ENCODE data around the gene MAP1LC3B2. TPM values are rescaled to one million over a fixed set of nuclear protein-coding genes. Genes with fewer than 3 reads are reported as not detected.

Gene MAP1LC3B2
- total and polyA plus RNA-seq, 8 donors: 1.3 to 16.9 (median 2.3) TPM; not detected in 2

DNA sequence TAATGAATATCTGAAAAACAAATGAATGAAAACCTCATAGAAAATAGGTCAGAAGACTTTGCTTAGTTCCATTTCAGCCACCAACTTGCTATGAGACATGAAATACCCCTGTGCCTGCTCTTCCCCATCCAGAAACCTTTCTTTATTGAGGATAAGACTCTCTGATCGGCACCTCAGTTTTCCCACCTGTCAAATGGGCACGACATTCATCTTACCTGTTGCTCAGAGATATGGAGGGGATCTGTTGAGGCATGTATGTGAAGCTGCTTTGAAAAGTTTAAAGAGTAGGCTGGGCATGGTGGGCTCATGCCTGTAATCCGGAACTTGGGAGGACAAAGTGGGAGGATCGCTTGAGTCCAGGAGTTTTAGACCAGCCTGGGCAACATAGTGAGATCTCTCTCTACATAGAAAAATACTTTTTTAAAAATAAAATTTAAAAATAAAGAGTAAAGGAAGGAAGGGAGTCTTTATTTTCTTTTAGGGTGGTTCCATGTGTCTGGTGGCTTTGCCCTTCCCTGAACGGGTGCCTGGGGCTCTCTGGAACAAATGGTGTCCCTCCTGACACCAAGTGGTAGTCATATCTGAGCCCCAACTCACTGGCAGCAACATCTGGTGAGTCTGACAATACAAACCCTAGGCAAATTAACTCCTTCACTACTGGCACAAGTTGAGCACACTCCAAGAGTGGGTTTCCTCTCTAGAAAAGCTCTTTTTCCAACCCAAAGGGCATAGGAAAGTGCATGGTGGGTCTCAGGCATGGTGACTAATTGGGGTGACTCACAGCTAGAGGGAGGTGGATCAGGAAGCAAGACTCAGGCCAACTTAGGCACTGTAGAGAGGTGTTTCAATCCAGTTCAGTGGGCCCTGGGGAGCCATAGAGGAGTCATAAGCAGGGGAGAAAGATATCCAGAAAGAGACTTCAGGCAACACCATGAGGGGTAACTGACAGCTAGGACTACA lies 42.1 kb downstream of the MAP1LC3B2 start:
- peak overlapping the region in 2 of 5 donors; percentile 9 to 80 for H3K27ac ChIP-seq

DNA sequence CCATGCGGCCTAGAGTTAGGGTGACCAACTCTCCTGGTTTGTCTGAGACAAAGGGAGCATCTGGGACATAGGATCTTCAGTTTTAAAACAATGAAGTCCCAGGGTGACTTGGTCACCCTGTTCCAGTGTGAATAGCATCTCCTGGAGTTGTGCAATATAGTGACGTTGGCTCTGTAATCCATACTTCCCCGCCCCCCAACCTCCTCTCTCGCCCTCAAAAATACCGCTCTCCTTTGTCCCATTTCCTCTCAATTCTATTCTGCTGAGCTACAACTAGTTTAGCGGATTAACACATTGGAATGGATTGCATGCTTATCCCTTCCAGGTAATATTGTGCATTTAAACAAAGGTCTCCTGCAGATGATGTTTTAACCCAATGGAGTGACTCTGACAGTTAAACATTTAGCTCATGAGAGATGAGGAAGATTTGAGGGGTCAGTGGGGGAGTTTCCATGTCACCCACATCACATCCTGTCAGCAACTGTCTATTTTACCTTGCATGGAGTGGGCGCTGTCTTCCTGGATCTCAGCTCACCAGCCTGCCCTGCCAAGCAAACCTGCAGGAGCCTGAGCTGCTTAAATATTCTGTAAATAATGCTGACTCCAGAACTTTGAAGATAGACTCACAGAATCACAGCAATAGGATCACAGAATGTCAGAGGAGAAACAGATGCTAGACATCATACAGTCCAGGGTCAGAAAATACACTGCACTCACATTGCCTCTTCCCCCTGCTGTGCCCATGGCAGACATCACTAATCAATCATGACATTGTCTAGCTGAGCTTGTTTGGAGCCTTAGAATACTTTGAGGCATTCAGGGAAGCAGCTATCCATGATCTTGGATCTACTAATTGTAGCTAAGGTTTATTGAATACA lies 43.0 kb downstream of the MAP1LC3B2 start:
- Histone ChIP-seq H3K4me1 (peaks cover 9 to 28% (median 20%) of the 10 kb centered on the region in 4 donors), H3K27ac (no peak overlapping the region), H3K9me3 (no peaks in the 10 kb centered on the region), H3K4me3 (no peak overlapping the region), H3K36me3 (no peaks in the 10 kb centered on the region), H3K27me3 (no peaks in the 10 kb centered on the region)
- intact Hi-C loops (cut with DNase I; ENCODE audit: low total_unique reads): loop anchor here (5.0 kb wide), 1 partner anchor 325 kb away; the partner anchor contains the start of gene MED13L
- WGBS, 5 donors: 83 to 88% (median 86%) methylated on average over 7 of the region's 7 CpGs
- TF ChIP-seq POLR2A (IDR thresholded peaks at IDR 0.05): no peak
- TF ChIP-seq POLR2AphosphoS5 (IDR thresholded peaks at IDR 0.05): no peak
- no peak for TF ChIP-seq EP300 (IDR thresholded peaks at IDR 0.05)
- TF ChIP-seq, protein P1, sequence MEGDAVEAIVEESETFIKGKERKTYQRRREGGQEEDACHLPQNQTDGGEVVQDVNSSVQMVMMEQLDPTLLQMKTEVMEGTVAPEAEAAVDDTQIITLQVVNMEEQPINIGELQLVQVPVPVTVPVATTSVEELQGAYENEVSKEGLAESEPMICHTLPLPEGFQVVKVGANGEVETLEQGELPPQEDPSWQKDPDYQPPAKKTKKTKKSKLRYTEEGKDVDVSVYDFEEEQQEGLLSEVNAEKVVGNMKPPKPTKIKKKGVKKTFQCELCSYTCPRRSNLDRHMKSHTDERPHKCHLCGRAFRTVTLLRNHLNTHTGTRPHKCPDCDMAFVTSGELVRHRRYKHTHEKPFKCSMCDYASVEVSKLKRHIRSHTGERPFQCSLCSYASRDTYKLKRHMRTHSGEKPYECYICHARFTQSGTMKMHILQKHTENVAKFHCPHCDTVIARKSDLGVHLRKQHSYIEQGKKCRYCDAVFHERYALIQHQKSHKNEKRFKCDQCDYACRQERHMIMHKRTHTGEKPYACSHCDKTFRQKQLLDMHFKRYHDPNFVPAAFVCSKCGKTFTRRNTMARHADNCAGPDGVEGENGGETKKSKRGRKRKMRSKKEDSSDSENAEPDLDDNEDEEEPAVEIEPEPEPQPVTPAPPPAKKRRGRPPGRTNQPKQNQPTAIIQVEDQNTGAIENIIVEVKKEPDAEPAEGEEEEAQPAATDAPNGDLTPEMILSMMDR (IDR thresholded peaks at IDR 0.05): no peak
- DNase-seq: no peak

More for the DNA sequence above, 42.1 kb downstream of the MAP1LC3B2 start:
- Histone ChIP-seq H3K9me3 (no peaks in the 10 kb centered on the region), H3K4me1 (peaks cover 9 to 28% (median 20%) of the 10 kb centered on the region in 4 donors), H3K27me3 (no peaks in the 10 kb centered on the region), H3K4me3 (no peak overlapping the region), H3K36me3 (no peaks in the 10 kb centered on the region)
- TF ChIP-seq POLR2A (IDR thresholded peaks at IDR 0.05): no peak
- TF ChIP-seq POLR2AphosphoS5 (IDR thresholded peaks at IDR 0.05): no peak
- TF ChIP-seq, protein P1 (IDR thresholded peaks at IDR 0.05): no peak
- no peak for TF ChIP-seq EP300 (IDR thresholded peaks at IDR 0.05)
- DNase-seq: no peak
- intact Hi-C loops (cut with DNase I; ENCODE audit: low total_unique reads): loop anchor here (5.0 kb wide), 1 partner anchor 324 kb away; the partner anchor contains the start of gene MED13L
- 84 to 89% (median 88%) methylated on average over 5 of the region's 5 CpGs for WGBS, 5 donors

DNA sequence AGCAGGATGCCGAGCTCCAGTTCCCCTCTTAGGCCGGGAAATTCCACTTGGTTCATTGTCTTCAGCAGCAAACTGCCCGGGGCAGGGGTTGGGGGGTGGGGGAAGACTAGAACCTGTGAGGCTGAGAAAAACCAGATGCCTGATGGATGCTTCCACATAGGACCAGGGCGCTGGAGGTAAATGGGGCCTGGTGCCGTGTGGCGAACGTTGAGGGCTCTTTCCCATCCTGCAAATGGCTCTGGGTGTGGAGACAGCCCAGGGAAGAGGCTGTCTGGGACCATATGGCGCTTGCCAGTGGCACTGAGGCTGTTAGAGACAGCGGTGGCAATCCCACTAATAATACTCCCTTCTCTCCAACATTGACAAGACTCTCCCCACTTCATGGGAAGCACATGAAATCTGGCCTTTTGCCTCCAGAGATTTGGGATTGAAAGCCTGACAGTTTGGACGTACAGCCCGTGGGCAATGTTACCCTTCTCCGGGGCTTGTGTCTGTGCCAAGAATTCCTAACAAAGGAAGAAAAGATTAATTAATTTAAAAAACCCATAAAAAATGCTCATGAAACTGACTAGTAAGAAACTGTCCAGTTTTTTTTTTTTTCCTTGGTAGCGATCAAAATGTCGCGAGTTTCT lies 44.5 kb downstream of the MAP1LC3B2 start:
- H3K27ac ChIP-seq: no peak overlapping the region
- intact Hi-C loops (cut with DNase I; ENCODE audit: low total_unique reads): loop anchor here (5.0 kb wide), 1 partner anchor 326 kb away; the partner anchor contains the start of gene MED13L
- DNase-seq: no peak

More for the DNA sequence above, 44.5 kb downstream of the MAP1LC3B2 start:
- Histone ChIP-seq H3K4me3 (no peak overlapping the region), H3K36me3 (no peaks in the 10 kb centered on the region), H3K27me3 (no peaks in the 10 kb centered on the region), H3K9me3 (no peaks in the 10 kb centered on the region), H3K4me1 (peaks cover 8 to 25% (median 16%) of the 10 kb centered on the region in 4 donors)
- TF ChIP-seq POLR2A (IDR thresholded peaks at IDR 0.05): no peak
- no peak for TF ChIP-seq EP300 (IDR thresholded peaks at IDR 0.05)
- TF ChIP-seq, protein P1 (IDR thresholded peaks at IDR 0.05): no peak
- TF ChIP-seq POLR2AphosphoS5 (IDR thresholded peaks at IDR 0.05): no peak
- 76 to 85% (median 80%) methylated on average over 15 of the region's 15 CpGs for WGBS, 5 donors

All from stomach (tissue), 9 donors.